H9 (cell line): ENCODE results near the gene PCSK2. TPM values are rescaled to one million over a fixed set of nuclear protein-coding genes. Genes with fewer than 3 reads are reported as not detected.

Experiments used
- DNase-seq: peaks from one replicate; pipeline ENCODE4 v3.0.0-alpha.2; 2017
- H2AFZ ChIP-seq: one replicate; pipeline ENCODE4 v1.6.1; 2013; ENCODE audit warnings: mild to moderate bottlenecking, low read length, control low read depth, moderate library complexity
- H2AK5ac ChIP-seq: 2 replicates; pipeline ENCODE4 v1.6.1; 2013; ENCODE audit warnings: low read length, control low read depth, mixed read lengths; ENCODE audit not compliant: insufficient read length
- H2BK120ac ChIP-seq: one replicate; pipeline ENCODE4 v1.6.1; 2013; ENCODE audit warnings: low read depth, mild to moderate bottlenecking, low read length, control low read depth, inconsistent platforms; ENCODE audit not compliant: poor library complexity, severe bottlenecking
- H2BK12ac ChIP-seq: 2 replicates; pipeline ENCODE4 v1.6.1; 2013; ENCODE audit warnings: low read length, control low read depth, mixed read lengths, low read depth; ENCODE audit not compliant: insufficient read length
- H2BK15ac ChIP-seq: 2 replicates; pipeline ENCODE4 v1.6.1; 2013; ENCODE audit warnings: low read depth, low read length, control low read depth
- H2BK20ac ChIP-seq: one replicate; pipeline ENCODE4 v1.6.1; 2013; ENCODE audit warnings: low read depth, mild to moderate bottlenecking, low read length, control low read depth, inconsistent platforms; ENCODE audit not compliant: poor library complexity, severe bottlenecking
- H2BK5ac ChIP-seq: 2 replicates; pipeline ENCODE4 v1.6.1; 2013; ENCODE audit warnings: low read length, control low read depth, mixed read lengths; ENCODE audit not compliant: insufficient read length
- H3K14ac ChIP-seq: 2 replicates; pipeline ENCODE4 v1.6.1; 2013; ENCODE audit warnings: low read length, control low read depth; ENCODE audit not compliant: insufficient read depth
- H3K18ac ChIP-seq: 2 replicates; pipeline ENCODE4 v1.6.1; 2013; ENCODE audit warnings: low read depth, mild to moderate bottlenecking, mixed read lengths, low read length, control low read depth; ENCODE audit not compliant: insufficient read length
- H3K23ac ChIP-seq: 2 replicates; pipeline ENCODE4 v1.6.1; 2013; ENCODE audit warnings: low read length, control low read depth, mixed read lengths, low read depth; ENCODE audit not compliant: insufficient read length
- H3K23me2 ChIP-seq: 2 replicates; pipeline ENCODE4 v1.6.1; 2013; ENCODE audit warnings: low read depth, mild to moderate bottlenecking, mixed read lengths, low read length, control low read depth; ENCODE audit not compliant: insufficient read length, poor library complexity, severe bottlenecking
- H3K27ac ChIP-seq: 2 replicates; pipeline ENCODE4 v1.5.1; 2013; ENCODE audit warnings: low read length, control low read depth, mixed read lengths, low read depth; ENCODE audit not compliant: insufficient read length
- H3K27me3 ChIP-seq: 2 replicates; pipeline ENCODE4 v1.6.1; 2013; ENCODE audit warnings: low read length, control low read depth, inconsistent platforms; ENCODE audit not compliant: insufficient read depth
- H3K4ac ChIP-seq: 2 replicates; pipeline ENCODE4 v1.6.1; 2013; ENCODE audit warnings: low read depth, mild to moderate bottlenecking, control low read depth, inconsistent platforms, low read length, moderate library complexity
- H3K4me1 ChIP-seq: 2 replicates; pipeline ENCODE4 v1.6.1; 2013; ENCODE audit warnings: low read length, control low read depth, inconsistent platforms; ENCODE audit not compliant: insufficient read depth
- H3K4me2 ChIP-seq: 2 replicates; pipeline ENCODE4 v1.6.1; 2013; ENCODE audit warnings: low read length, control low read depth, mixed read lengths; ENCODE audit not compliant: insufficient read length, insufficient read depth
- H3K56ac ChIP-seq: 2 replicates; pipeline ENCODE4 v1.6.1; 2013; ENCODE audit warnings: low read depth, mild to moderate bottlenecking, mixed read lengths, low read length, control low read depth; ENCODE audit not compliant: insufficient read length
- H3K79me1 ChIP-seq: 2 replicates; pipeline ENCODE4 v1.6.1; 2013; ENCODE audit warnings: low read depth, mild to moderate bottlenecking, moderate library complexity, low read length, control low read depth, inconsistent platforms; ENCODE audit not compliant: insufficient read depth, poor library complexity, severe bottlenecking
- H3K79me2 ChIP-seq: 2 replicates; pipeline ENCODE4 v1.6.1; 2013; ENCODE audit warnings: low read length, control low read depth, inconsistent platforms; ENCODE audit not compliant: insufficient read depth
- H3K9ac ChIP-seq: 2 replicates; pipeline ENCODE4 v1.6.1; 2013; ENCODE audit warnings: low read length, control low read depth, mixed read lengths; ENCODE audit not compliant: insufficient read length; ENCODE audit errors: extremely low read depth
- H3K9me3 ChIP-seq: one replicate; pipeline ENCODE4 v1.6.1; 2013; ENCODE audit warnings: low read depth, low read length, inconsistent platforms; ENCODE audit not compliant: control insufficient read depth
- H3T11ph ChIP-seq: one replicate; pipeline ENCODE4 v1.6.1; 2013; ENCODE audit warnings: mild to moderate bottlenecking, low read length, control low read depth, inconsistent platforms
- H4K20me1 ChIP-seq: one replicate; pipeline ENCODE4 v1.6.1; 2013; ENCODE audit not compliant: control insufficient read depth, insufficient read length, insufficient read depth
- H4K5ac ChIP-seq: 2 replicates; pipeline ENCODE4 v1.6.1; 2013; ENCODE audit warnings: low read depth, mild to moderate bottlenecking, mixed read lengths, low read length, control low read depth; ENCODE audit not compliant: insufficient read length
- H4K8ac ChIP-seq: replicated peaks from 2 replicates; pipeline ENCODE4 v1.6.1; 2013; ENCODE audit warnings: low read length, control low read depth, mixed read lengths, low read depth; ENCODE audit not compliant: insufficient read length
- H4K91ac ChIP-seq: 2 replicates; pipeline ENCODE4 v1.6.1; 2013; ENCODE audit warnings: low read depth, mild to moderate bottlenecking, moderate library complexity, mixed read lengths, low read length, control low read depth; ENCODE audit not compliant: insufficient read length
- H3K27ac Mint-ChIP-seq, 3 experiments: 2 replicates in 2 of 3; 3 replicates in 1 of 3; pipeline ENCODE4 v1.8.0; 2020 to 2021; ENCODE audit warnings: mixed read lengths in 3 of 3, mild to moderate bottlenecking in 1 of 3, moderate library complexity in 1 of 3
- H3K27me3 Mint-ChIP-seq: 2 replicates; pipeline ENCODE4 v1.8.0; 2021; ENCODE audit warnings: low read depth, mild to moderate bottlenecking, moderate library complexity, mixed read lengths
- H3K36me3 Mint-ChIP-seq, 3 experiments: 2 replicates in 2 of 3; 3 replicates in 1 of 3; pipeline ENCODE4 v1.8.0; 2020 to 2021; ENCODE audit warnings: low read depth in 3 of 3, mixed read lengths in 3 of 3; ENCODE audit not compliant: insufficient read depth in 1 of 3
- H3K4me1 Mint-ChIP-seq, 2 experiments: 2 replicates each; pipeline ENCODE4 v1.8.0; 2020; ENCODE audit warnings: mixed read lengths in 2 of 2
- H3K4me3 Mint-ChIP-seq, 2 experiments: 2 replicates in 1 of 2; 3 replicates in 1 of 2; pipeline ENCODE4 v1.8.0; 2020 to 2021; ENCODE audit warnings: mild to moderate bottlenecking in 2 of 2, mixed read lengths in 2 of 2, moderate library complexity in 1 of 2
- H3K9me3 Mint-ChIP-seq, 2 experiments: 2 replicates in 1 of 2; 3 replicates in 1 of 2; pipeline ENCODE4 v1.8.0; 2020; ENCODE audit warnings: mild to moderate bottlenecking in 2 of 2, mixed read lengths in 2 of 2, moderate library complexity in 1 of 2
- CTCF ChIP-seq: fragments of 200-600 bp; sonication (generic); conservative IDR thresholded peaks from 3 replicates; pipeline ENCODE4 v1.8.0; 2021; ENCODE audit warnings: antibody characterized with exemption, mild to moderate bottlenecking
- WGBS: extraction: QIAGEN DNeasy Blood & Tissue Kit; methylation state at CpG from one replicate; pipeline ENCODE4 v1.1.7; 2013; ENCODE audit warnings: missing lambda C conversion rate, low lambda C conversion rate, mixed read lengths; ENCODE audit not compliant: insufficient read length; ENCODE audit errors: extremely low coverage; 5-methylcytosine and 5-hydroxymethylcytosine counted together
- total RNA-seq: library from RNA; stranded (reverse); gene quantifications from 2 replicates; pipeline ENCODE4 v1.2.1, GENCODE V29; 2021

Gene PCSK2
- total RNA-seq, 1 experiment from 2014 or later = 2.8 TPM

- Histone ChIP-seq H3K4me1 (no peaks in the 10 kb centered on the region), H3K79me2 (no peaks in the 10 kb centered on the region), H3K18ac (no peak overlapping the region), H2AK5ac (no peak overlapping the region), H3K27me3 (no peaks in the 10 kb centered on the region), H4K8ac (no peak overlapping the region), H2BK12ac (no peak overlapping the region), H3K4ac (no peak overlapping the region), H3K4me2 (no peak overlapping the region), H2BK15ac (no peak overlapping the region), H3K27ac (no peak overlapping the region), H3K23me2 (no peaks in the 10 kb centered on the region), H3K14ac (no peak overlapping the region), H2AFZ (no peak overlapping the region), H3K79me1 (no peaks in the 10 kb centered on the region), H2BK120ac (no peak overlapping the region), H3K23ac (no peak overlapping the region), H3K56ac (no peak overlapping the region), H3T11ph (no peak overlapping the region), H4K20me1 (no peaks in the 10 kb centered on the region), H2BK20ac (no peak overlapping the region), H2BK5ac (no peak overlapping the region), H3K9me3 (no peaks in the 10 kb centered on the region), H3K9ac (no peak overlapping the region), H4K5ac (no peak overlapping the region), H4K91ac (no peak overlapping the region)
- no peak for TF ChIP-seq CTCF
- Mint-ChIP-seq H3K27me3 (no peaks in the 10 kb centered on the region; the same call in 1 of the 2 replicates), H3K4me3 (no peak overlapping the region), H3K27ac (peak overlapping the region in 2 of 3 experiments; percentile 44 to 69; a peak in 2 of 7 replicates), H3K36me3 (peaks cover 0 to 4% (median 0%) of the 10 kb centered on the region in 3 experiments; a peak in 1 of 7 replicates), H3K9me3 (peaks cover 3 to 6% of the 10 kb centered on the region in 2 experiments; a peak in 3 of 5 replicates), H3K4me1 (0 out of 4 replicates have a peak, but pooled peaks cover 0 to 3% of the 10 kb centered on the region in 2 experiments)
- DNase-seq = no peak
- WGBS = no CpG with 5 or more reads among the region's 6 CpGs
Measured at GRCh38 chr20:17189976-17190695, 36.7 kb upstream of the PCSK2 start.
